GM21526 (cell line): Measurements from ENCODE around the gene NCKAP5.

Source experiments
- ATAC-seq: cut with Tn5 transposase; IDR thresholded peaks from one replicate; pipeline ENCODE4 v1.9.1; 2021; ENCODE audit warnings: moderate library complexity; ENCODE audit not compliant: unreplicated experiment, low FRiP score

Gene NCKAP5

GRCh38 chr2:133433455-133434451 is 134.5 kb downstream of the NCKAP5 start:
- no peak for ATAC-seq

GRCh38 chr2:133432778-133433177 is 135.5 kb downstream of the NCKAP5 start:
- no peak for ATAC-seq

- ATAC-seq: no peak
These were observed 137.0 kb downstream of the NCKAP5 start for GRCh38 chr2:133431289-133431688.

GRCh38 chr2:133426791-133427190 is 141.5 kb downstream of the NCKAP5 start:
- no peak for ATAC-seq

GRCh38 chr2:133425612-133426011 is 142.7 kb downstream of the NCKAP5 start:
- ATAC-seq: no peak

DNA sequence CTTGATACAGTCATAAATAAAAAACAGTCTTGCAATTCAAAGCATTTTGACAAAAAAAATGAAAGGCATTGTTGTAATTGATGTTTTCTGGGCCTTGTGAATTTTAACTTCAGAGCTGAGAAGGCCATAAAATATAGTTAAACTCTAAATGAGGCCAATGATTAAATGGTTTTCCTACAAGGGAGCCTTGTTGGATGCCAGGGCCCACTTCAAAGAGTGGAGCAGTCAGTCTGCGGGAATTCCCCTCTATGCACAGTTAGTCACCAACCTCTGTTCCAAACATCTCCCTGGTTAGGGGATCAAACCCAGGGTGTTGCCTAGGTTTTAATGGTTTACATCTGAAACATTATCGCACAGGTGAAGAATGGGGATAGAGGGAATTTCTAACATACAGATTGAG is 143.4 kb downstream of the NCKAP5 start:
- no peak for ATAC-seq

- no peak for ATAC-seq
These were observed 145.3 kb downstream of the NCKAP5 start for GRCh38 chr2:133422931-133423351.

DNA sequence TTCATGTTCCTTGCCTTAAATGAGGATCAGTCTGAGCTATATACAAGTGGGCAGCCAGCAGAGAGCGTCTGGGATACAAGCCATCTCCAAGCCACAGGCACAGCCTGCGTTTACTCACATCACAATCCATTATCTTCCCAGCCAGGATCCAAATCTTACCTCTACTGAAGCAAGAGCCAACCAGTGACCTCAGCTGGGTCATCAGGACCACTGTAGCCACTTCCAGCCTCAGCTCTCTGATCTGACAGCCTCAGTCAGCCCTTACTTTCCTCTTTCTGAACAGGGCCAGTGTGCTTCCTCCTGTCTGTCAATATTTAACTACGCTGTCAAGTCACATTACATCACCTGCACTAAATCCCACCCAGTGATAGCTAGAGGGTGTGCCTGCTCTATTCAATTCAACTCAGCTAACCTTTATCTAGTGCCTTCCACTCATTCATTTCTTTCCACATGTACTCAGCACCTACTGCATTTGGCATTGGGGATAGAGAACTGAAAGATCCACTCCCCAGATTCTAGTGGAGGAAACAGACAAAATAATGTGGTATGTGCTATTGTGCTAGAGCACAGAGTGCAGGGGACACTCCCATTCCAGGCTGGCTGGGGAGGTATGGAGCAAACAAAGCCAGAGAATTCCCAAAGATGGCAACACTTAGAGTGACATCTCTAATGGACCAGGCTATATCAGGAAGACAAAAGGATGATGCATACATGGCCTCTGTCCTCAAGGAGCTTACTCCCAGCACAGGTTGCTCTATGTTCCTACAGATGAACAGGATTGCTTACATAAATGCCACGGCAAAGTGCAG is 146.5 kb downstream of the NCKAP5 start:
- ATAC-seq: no peak

- ATAC-seq: no peak
These were observed 147.5 kb downstream of the NCKAP5 start for GRCh38 chr2:133420788-133421187.

- no peak for ATAC-seq
These were observed 149.6 kb downstream of the NCKAP5 start for GRCh38 chr2:133418671-133419070.

DNA sequence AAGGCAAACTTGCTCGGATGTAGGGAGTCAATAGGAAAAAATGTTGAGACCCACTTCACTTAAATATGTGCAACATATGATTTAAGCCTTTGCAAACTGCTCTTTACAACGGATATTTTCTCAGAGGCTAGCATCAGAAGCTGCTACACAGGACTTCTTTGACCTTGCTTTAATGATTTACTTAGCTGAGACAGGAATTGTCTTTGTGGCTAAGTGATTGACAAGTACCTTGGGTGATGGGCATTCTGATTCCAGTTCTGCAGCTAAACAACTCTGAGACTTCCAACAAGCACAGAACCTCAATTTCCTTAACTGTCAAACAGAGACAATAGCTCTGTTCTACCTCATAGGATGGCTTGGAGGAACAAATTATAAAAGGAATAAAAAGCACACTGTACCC is 150.2 kb downstream of the NCKAP5 start:
- ATAC-seq: no peak

- no peak for ATAC-seq
These were observed 150.8 kb downstream of the NCKAP5 start for GRCh38 chr2:133417415-133417814.

GRCh38 chr2:133416736-133417135 is 151.5 kb downstream of the NCKAP5 start:
- no peak for ATAC-seq

DNA sequence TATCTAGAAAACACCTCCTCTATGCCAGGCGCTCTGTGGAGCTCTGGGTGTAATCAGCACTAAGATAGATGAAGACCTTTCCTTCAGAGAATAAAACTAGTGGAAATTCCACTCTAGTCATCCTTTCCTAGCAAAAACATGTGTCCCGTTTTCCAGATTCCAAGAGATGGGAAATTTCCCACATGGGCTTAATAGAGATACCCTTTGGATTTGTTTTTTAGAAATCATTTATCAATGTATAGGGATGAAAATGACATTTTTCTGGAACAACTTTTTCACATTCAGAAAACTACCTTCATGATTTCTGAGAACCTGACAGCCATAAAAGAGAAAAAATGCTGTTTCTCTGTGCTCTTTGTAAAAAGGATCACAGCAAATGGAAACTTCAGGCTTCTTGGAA is 152.1 kb downstream of the NCKAP5 start:
- ATAC-seq: no peak

DNA sequence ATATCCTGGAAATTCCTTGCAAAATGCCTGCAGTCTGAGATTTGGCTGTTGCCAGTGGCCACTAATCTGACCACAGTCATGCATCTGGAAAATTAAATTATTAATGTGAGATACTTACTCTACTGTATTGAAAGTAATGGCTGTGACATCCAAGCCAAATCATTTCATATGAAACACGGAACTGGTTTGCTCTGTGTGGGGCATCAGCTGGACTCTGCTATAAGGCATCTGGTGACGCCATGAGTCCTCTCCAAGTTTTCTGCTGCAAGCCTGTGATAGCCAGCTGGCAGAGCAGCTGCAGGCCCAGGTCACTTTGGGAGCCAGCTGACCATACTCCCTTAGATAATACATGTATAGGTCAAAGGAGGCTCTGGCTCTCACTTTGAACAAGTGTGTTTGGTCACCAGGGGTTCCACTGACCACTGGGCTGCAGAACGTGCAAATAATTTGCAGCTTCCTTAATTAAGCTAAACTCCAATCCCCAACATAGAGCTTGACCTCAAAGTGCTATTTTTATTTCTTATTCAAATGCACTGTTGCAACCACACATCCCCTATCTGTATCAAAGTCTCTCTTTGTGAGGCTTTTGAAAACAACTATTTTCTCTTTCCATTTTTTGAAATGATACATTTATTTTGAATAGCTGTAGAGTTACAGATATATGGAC is 152.9 kb downstream of the NCKAP5 start:
- no peak for ATAC-seq

DNA sequence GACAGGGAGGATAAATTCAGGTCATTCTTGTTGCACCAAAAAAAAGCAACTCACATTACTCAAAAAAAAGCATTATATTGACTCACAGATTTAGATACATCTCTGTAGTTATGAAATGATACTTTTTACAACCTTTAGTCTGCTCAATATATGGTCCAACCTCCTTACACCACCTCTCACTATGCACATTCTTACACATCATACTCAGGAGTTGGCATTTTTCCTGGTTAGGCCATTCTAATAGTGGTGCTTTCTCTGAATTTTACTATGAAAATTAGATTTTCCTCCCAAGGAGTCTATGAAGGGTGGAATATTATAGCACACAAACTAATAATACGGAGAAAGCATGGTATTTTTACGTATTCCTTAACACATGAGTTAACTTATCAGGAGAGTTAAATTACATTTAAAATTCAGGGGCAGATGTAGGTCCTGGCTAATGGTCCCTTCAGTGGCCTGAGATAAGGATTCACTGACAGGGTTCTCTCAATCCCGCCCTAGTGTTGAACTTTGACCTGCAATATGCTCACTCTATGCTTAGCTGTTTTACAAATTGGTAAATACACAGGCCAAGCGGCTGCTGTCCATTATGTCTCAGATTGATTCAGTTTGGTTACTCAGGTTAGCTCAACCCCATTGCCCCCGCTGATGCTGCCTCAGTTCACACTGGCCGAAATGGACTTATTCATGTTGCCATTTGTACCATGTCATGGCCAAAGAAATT is 153.6 kb downstream of the NCKAP5 start:
- ATAC-seq: no peak

DNA sequence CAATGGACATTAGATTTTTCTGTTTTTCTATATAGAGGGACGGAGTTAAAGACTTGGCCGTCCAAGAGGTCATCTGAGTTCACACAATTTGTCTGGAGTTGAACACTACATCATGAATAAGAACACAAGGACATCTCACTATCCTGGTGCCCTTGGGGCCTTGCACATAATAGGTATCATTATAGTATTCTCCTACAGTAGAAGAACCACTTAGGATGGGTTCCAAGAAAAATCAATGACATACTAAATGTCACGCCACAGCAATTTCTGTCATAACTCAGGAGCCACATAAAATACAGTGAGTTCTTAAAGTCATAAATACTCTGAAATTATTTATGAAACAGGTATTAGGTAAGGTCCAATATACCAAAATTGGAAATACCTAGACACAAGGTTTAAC is 154.4 kb downstream of the NCKAP5 start:
- ATAC-seq: no peak

DNA sequence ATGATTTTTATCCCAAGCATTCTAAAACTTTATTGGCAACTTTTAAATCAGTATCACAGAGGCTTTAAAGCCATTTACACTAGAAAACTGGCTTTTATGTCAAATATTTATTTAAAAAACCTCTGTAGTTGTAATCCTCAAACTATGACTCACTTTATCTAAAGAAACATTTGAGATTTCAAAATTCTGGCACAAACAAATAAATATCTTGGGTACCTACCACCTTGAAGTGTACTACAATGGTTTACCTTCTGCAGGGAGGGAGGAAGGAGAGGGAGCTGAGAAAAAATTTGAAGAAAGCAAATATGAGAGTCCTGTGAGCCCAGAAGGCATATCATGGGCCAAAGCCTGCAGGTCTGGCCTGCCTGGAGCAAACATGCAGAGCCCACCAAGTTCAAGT is 155.6 kb downstream of the NCKAP5 start:
- no peak for ATAC-seq

DNA sequence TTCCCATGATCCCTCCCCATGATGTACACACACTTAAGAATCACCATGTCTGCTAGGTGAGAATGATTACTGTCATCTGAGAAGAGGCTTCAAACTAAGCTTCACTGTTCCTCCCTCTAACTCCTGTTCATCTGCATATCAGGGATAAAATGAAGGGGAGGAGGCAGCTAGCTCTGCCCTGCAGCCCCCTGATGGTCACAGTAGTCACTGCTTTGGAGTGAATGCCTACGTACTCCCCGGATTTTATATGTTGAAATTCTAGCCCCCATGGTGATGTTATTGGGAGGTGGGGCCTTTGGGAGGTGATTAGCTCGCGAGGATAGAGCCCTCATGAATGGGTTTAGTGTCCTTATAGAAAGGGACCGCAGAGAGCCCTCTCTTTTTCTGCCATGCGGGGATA is 156.4 kb downstream of the NCKAP5 start:
- ATAC-seq: no peak

GRCh38 chr2:133411101-133411500 is 157.2 kb downstream of the NCKAP5 start:
- ATAC-seq: no peak
